Trophoblast cell (in vitro differentiated cells and primary cell): ENCODE measurements around the gene IP6K1.

Experiments
- DNase-seq, 2 donors: peaks; one replicate each; pipeline ENCODE4 v3.0.0-alpha.2; 2016
- H2AFZ ChIP-seq: 2 replicates; pipeline ENCODE4 v1.6.1; 2013; ENCODE audit warnings: low read length, moderate library complexity, mild to moderate bottlenecking; ENCODE audit not compliant: insufficient read depth, poor library complexity
- H2AK5ac ChIP-seq: 2 replicates; pipeline ENCODE4 v1.6.1; 2013; ENCODE audit warnings: mild to moderate bottlenecking, low read length
- H2BK120ac ChIP-seq: 2 replicates; pipeline ENCODE4 v1.6.1; 2013; ENCODE audit warnings: low read length, mild to moderate bottlenecking, moderate library complexity; ENCODE audit not compliant: insufficient read depth, poor library complexity
- H2BK12ac ChIP-seq: 2 replicates; pipeline ENCODE4 v1.6.1; 2013; ENCODE audit warnings: mild to moderate bottlenecking, low read length, moderate library complexity
- H2BK5ac ChIP-seq: 2 replicates; pipeline ENCODE4 v1.6.1; 2013; ENCODE audit warnings: low read length, low read depth, moderate library complexity, mild to moderate bottlenecking; ENCODE audit not compliant: poor library complexity
- H3K14ac ChIP-seq: 2 replicates; pipeline ENCODE4 v1.6.1; 2013; ENCODE audit warnings: mild to moderate bottlenecking, low read length
- H3K18ac ChIP-seq: 2 replicates; pipeline ENCODE4 v1.6.1; 2013; ENCODE audit warnings: mild to moderate bottlenecking, low read length
- H3K23ac ChIP-seq: 2 replicates; pipeline ENCODE4 v1.6.1; 2013; ENCODE audit warnings: low read length
- H3K27ac ChIP-seq: 2 replicates; pipeline ENCODE4 v1.5.1; 2013; ENCODE audit warnings: low read depth, mild to moderate bottlenecking, inconsistent platforms, low read length, moderate library complexity
- H3K27me3 ChIP-seq: 2 replicates; pipeline ENCODE4 v1.6.1; 2013; ENCODE audit warnings: inconsistent platforms, mild to moderate bottlenecking, low read length, moderate library complexity; ENCODE audit not compliant: insufficient read depth
- H3K36me3 ChIP-seq, 2 experiments: 1 replicate in 1 of 2; 2 replicates in 1 of 2; pipeline ENCODE4 v1.6.1; 2013; ENCODE audit warnings: low read length in 2 of 2, mild to moderate bottlenecking in 2 of 2, moderate library complexity in 1 of 2; ENCODE audit not compliant: insufficient read depth in 2 of 2, control insufficient read depth in 1 of 2
- H3K4ac ChIP-seq: 2 replicates; pipeline ENCODE4 v1.6.1; 2013; ENCODE audit warnings: low read depth, mild to moderate bottlenecking, low read length, moderate library complexity
- H3K4me1 ChIP-seq, 2 experiments: 1 replicate in 1 of 2; 2 replicates in 1 of 2; pipeline ENCODE4 v1.6.1; 2013; ENCODE audit warnings: low read length in 2 of 2, mild to moderate bottlenecking in 2 of 2, moderate library complexity in 1 of 2; ENCODE audit not compliant: insufficient read depth in 2 of 2, control insufficient read depth in 1 of 2
- H3K4me2 ChIP-seq: 2 replicates; pipeline ENCODE4 v1.6.1; 2013; ENCODE audit warnings: inconsistent platforms, mild to moderate bottlenecking, low read length, moderate library complexity
- H3K4me3 ChIP-seq: 2 replicates; pipeline ENCODE4 v1.5.1; 2013; ENCODE audit warnings: mild to moderate bottlenecking, low read depth, low read length, inconsistent platforms
- H3K79me1 ChIP-seq: one replicate; pipeline ENCODE4 v1.6.1; 2013; ENCODE audit warnings: low read length
- H3K79me2 ChIP-seq: 2 replicates; pipeline ENCODE4 v1.6.1; 2013; ENCODE audit warnings: low read length, mild to moderate bottlenecking; ENCODE audit not compliant: control insufficient read depth, insufficient read depth, poor library complexity
- H3K9ac ChIP-seq: 2 replicates; pipeline ENCODE4 v1.6.1; 2013; ENCODE audit warnings: mild to moderate bottlenecking, low read length
- H3K9me3 ChIP-seq: 2 replicates; pipeline ENCODE4 v1.6.1; 2013; ENCODE audit warnings: low read depth, mild to moderate bottlenecking, control low read depth, inconsistent platforms, low read length; ENCODE audit not compliant: insufficient read depth
- H4K12ac ChIP-seq: 2 replicates; pipeline ENCODE4 v1.6.1; 2013; ENCODE audit warnings: low read depth, mild to moderate bottlenecking, low read length, moderate library complexity
- H4K8ac ChIP-seq: 2 replicates; pipeline ENCODE4 v1.6.1; 2013; ENCODE audit warnings: low read depth, mild to moderate bottlenecking, low read length, moderate library complexity
- H4K91ac ChIP-seq: one replicate; pipeline ENCODE4 v1.6.1; 2013; ENCODE audit warnings: low read depth, mild to moderate bottlenecking, low read length, moderate library complexity
- WGBS: extraction: QIAGEN DNeasy Blood & Tissue Kit; methylation state at CpG from one replicate; pipeline ENCODE4 v1.1.7; 2013; ENCODE audit warnings: missing lambda C conversion rate; ENCODE audit not compliant: insufficient read length, insufficient coverage; ENCODE audit errors: extremely low coverage; 5-methylcytosine and 5-hydroxymethylcytosine counted together

IP6K1 gene

GRCh38 chr3:49813497-49814174 lies 27.3 kb upstream of the IP6K1 start, which contains the start of gene UBA7:
Gene UBA7 (minus strand): TSS chr3:49813953. CDS start chr3:49813787, 166 bp downstream.
- Histone ChIP-seq H2AK5ac (no peak within 1 kb of the TSS), H3K9me3 (peaks cover 2% of the 10 kb centered on the region), H3K4me3 (no peak within 1 kb of the TSS), H3K4ac (no peak within 1 kb of the TSS), H2AFZ (no peak within 1 kb of the TSS), H3K18ac (no peak within 1 kb of the TSS), H3K14ac (no peak within 1 kb of the TSS), H4K12ac (no peak within 1 kb of the TSS), H2BK12ac (peak within 1 kb of the TSS; percentile 23), H3K4me2 (no peak within 1 kb of the TSS), H3K36me3 (no peaks in the 10 kb centered on the region), H4K8ac (peak within 1 kb of the TSS; percentile 31), H3K9ac (no peak within 1 kb of the TSS), H3K27me3 (no peaks in the 10 kb centered on the region), H2BK120ac (no peak within 1 kb of the TSS), H3K79me2 (no peaks in the 10 kb centered on the region), H3K23ac (no peak within 1 kb of the TSS), H4K91ac (peak within 1 kb of the TSS; percentile 58), H3K27ac (no peak within 1 kb of the TSS), H3K4me1 (peaks cover 4 to 7% of the 10 kb centered on the region in 2 experiments), H2BK5ac (no peak within 1 kb of the TSS), H3K79me1 (no peaks in the 10 kb centered on the region)
- no CpG with 5 or more reads among the region's 9 CpGs for WGBS
- peak; percentile 14 to 60 for DNase-seq

- Histone ChIP-seq H2AFZ (no peak overlapping the region), H3K36me3 (no peaks in the 10 kb centered on the region), H3K14ac (no peak overlapping the region), H3K18ac (no peak overlapping the region), H2BK120ac (no peak overlapping the region), H3K4me1 (peaks cover 7 to 10% of the 10 kb centered on the region in 2 experiments), H3K4me2 (no peak overlapping the region), H3K27me3 (no peaks in the 10 kb centered on the region), H3K23ac (no peak overlapping the region), H3K27ac (no peak overlapping the region), H3K4me3 (no peak overlapping the region), H2BK5ac (no peak overlapping the region), H2BK12ac (no peak overlapping the region), H3K9ac (no peak overlapping the region), H3K4ac (no peak overlapping the region), H4K91ac (no peak overlapping the region), H4K8ac (no peak overlapping the region), H3K9me3 (peaks cover 2% of the 10 kb centered on the region), H2AK5ac (no peak overlapping the region), H4K12ac (no peak overlapping the region), H3K79me1 (peaks cover 4% of the 10 kb centered on the region), H3K79me2 (peaks cover under 1% of the 10 kb centered on the region)
- no peak for DNase-seq
- WGBS = no CpG with 5 or more reads among the region's 9 CpGs
Observed at GRCh38 chr3:49812916-49813496, 26.7 kb upstream of the IP6K1 start.

DNA sequence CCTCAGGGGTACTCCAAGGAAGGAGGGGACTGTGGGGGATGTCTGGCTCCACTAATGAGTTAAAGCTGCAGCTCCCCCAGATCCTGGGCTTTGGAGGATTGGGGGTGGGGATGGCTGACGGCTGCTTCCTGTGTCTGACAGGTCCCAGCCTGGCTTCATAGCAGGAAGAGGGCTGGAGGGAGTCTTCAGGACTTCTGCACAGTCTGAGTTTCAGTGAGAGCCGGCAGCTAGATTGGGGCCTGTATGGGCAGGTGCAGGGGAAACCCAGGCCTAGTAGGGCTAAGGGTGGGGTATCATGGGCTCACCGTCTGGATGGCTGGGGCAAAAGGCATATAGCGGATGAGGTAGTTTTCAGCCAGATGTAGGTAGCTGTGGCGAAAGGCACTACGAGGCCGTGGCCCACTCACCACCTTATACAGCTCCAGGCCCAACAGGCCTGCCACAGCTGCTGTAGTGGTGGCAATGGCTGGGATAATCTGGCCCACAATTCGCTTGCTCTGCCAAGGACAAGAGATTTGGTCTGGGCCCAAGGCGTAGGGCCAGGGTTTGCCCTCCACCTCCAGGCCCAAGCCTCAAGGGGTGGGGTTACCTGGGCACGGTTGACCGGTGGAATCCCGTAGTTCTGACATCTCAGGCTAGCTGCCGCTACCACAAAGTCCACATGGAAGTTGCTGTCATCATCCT lies 21.2 kb upstream of the IP6K1 start:
- Histone ChIP-seq H3K9ac (no peak overlapping the region), H4K8ac (peak overlapping the region; percentile 16), H3K9me3 (peaks cover 2% of the 10 kb centered on the region), H3K4me1 (peaks cover 38 to 42% of the 10 kb centered on the region in 2 experiments), H2AK5ac (peak overlapping the region; percentile 60), H3K79me1 (peaks cover 26% of the 10 kb centered on the region), H2BK5ac (peak overlapping the region; percentile 1), H3K27me3 (no peaks in the 10 kb centered on the region), H3K4me2 (peak overlapping the region; percentile 37), H2AFZ (no peak overlapping the region), H3K36me3 (no peaks in the 10 kb centered on the region), H3K14ac (peak overlapping the region; percentile 8), H2BK12ac (peak overlapping the region; percentile 34), H3K79me2 (peaks cover 1% of the 10 kb centered on the region), H3K23ac (no peak overlapping the region), H3K18ac (peak overlapping the region; percentile 26), H4K12ac (no peak overlapping the region), H2BK120ac (peak overlapping the region; percentile 75), H3K4ac (peak overlapping the region; percentile 22), H3K4me3 (peak overlapping the region; percentile 0), H3K27ac (peak overlapping the region; percentile 59), H4K91ac (peak overlapping the region; percentile 90)
- no peak for DNase-seq
- WGBS = no CpG with 5 or more reads among the region's 13 CpGs

DNA sequence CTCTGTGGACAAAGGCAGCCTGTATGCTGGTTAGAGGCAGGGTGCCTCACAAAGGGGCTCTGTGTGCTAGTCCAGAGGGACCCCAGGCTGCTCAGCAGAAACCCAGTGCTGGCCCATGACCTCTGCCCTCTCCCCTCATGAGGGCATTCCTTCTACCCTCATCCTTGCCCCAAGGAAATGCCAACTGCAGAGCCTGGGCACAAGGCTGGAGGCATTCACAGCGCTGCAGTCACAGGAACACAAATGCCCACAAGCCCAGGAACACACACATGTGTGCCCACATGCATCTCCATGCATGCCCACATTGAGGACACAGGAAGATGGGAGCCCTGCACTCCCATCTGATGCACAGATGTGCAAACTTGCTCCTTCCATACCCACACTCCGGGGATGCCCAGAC lies 20.5 kb upstream of the IP6K1 start:
- no peaks in the 10 kb centered on the region for H3K27me3 ChIP-seq
- H3K18ac ChIP-seq = peak overlapping the region; percentile 19
- peaks cover 38 to 42% of the 10 kb centered on the region in 2 experiments for H3K4me1 ChIP-seq
- H3K14ac ChIP-seq = peak overlapping the region; percentile 55
- H2BK120ac ChIP-seq = peak overlapping the region; percentile 77
- peak overlapping the region; percentile 31 for H3K4ac ChIP-seq
- H2BK5ac ChIP-seq = peak overlapping the region; percentile 32
- peaks cover 26% of the 10 kb centered on the region for H3K79me1 ChIP-seq
- H3K23ac ChIP-seq = no peak overlapping the region
- no CpG with 5 or more reads among the region's 2 CpGs for WGBS
- H3K27ac ChIP-seq = peak overlapping the region; percentile 59
- H3K4me2 ChIP-seq = no peak overlapping the region
- peak overlapping the region; percentile 83 for H4K91ac ChIP-seq
- no peak for DNase-seq
- H4K12ac ChIP-seq = no peak overlapping the region
- peak overlapping the region; percentile 4 for H2AK5ac ChIP-seq
- no peaks in the 10 kb centered on the region for H3K36me3 ChIP-seq
- H3K79me2 ChIP-seq = peaks cover 1% of the 10 kb centered on the region
- H3K9me3 ChIP-seq = no peaks in the 10 kb centered on the region
- no peak overlapping the region for H3K9ac ChIP-seq
- H4K8ac ChIP-seq = peak overlapping the region; percentile 58
- H2AFZ ChIP-seq = no peak overlapping the region
- no peak overlapping the region for H3K4me3 ChIP-seq
- peak overlapping the region; percentile 74 for H2BK12ac ChIP-seq
